ENCODE measurements around the gene VOPP1.
A peak's percentile ranks its signal among the peaks of the same experiment; 100 is the strongest.

VOPP1 gene

DNA sequence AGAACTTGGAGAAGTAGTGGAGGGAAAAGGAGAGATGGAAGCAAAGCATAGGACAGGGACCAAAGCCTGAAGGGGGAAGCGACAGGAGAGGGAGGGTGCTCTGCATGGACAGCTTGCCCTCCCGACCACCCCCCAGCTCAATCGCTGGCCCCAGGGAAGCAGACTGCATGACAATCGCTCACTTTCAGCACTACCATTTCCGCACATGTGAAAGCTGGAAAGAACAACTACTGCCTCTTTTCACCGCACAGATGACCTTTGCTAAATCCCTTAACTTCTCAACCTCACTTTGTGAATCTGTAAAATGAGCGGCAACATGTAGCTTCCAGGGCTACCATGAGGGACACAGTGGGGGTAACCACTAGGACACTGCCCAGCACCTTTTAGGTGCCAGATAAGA is 17.1 kb downstream of the VOPP1 start:
- DNase-seq (ENCODE audit: low read depth in 2 of 2): no peak

DNA sequence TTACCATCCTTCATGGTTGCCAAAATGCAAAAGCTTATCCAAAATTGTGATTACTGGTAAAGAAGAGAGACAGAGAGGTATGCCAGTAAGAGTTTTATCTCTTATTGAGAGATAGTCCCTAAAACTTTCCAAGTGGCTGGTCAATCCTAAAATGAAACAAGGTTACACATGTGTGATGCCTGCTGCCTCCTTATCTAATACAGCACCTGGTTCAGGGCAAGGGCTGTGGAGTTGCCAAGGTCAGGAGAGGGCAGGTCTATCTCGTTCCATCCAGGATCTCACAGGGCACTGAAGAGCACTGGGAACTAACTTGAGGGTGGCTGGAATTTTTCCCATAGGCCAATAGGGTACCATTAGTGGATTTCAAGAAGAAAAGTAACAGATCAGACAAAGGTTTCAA is 18.3 kb downstream of the VOPP1 start:
- no peak for DNase-seq (ENCODE audit: low read depth in 2 of 2)

DNA sequence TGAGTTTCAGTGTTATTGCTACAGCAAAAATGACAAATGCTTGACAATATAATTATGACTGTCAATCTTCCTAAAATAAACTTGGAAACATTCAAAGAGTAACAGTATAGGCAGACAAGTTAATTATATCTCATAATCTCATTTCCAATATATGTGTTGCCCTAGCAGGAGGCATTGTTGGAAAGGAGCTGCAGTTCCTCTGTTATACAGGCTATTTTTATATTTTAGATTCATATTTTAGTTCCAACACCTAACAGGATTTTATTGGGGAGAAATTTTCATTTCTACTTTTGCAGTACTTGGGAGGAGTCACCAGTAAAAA is 19.3 kb downstream of the VOPP1 start:
- DNase-seq (ENCODE audit: low read depth in 2 of 2): no peak

DNA sequence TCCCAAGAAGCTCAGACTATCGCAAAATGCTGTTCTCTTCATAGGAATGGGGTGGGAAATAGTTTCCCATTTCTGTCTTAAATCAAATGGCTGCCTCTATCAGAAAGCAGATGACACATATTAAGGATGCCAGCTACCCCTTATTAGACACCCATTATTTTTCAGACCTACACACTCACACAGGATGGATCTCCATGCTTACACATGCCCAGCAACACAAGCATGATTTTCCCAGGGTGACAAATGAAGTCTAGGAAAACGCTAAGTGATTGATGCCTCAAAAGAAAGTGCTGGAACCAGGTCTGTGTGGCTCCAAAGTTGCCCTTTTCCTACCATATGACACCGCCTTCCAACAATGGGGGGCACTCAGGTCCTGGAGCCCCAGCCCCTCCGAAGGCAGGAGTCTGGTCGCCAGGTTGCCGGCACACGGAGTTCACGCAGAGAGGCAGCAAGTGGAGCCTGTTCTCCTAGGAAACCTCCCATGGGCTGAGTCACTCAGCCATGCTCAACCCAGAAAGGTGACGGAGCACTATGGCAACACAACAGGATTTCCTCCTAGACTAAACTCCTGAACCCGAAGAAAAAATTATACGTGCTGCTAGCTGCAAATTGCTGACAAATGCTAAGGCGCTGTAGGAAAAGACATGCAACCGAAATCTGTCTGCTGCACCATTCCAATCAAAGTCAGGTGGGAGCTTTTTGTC is 19.8 kb downstream of the VOPP1 start:
- no peak for DNase-seq (ENCODE audit: low read depth in 2 of 2)

DNA sequence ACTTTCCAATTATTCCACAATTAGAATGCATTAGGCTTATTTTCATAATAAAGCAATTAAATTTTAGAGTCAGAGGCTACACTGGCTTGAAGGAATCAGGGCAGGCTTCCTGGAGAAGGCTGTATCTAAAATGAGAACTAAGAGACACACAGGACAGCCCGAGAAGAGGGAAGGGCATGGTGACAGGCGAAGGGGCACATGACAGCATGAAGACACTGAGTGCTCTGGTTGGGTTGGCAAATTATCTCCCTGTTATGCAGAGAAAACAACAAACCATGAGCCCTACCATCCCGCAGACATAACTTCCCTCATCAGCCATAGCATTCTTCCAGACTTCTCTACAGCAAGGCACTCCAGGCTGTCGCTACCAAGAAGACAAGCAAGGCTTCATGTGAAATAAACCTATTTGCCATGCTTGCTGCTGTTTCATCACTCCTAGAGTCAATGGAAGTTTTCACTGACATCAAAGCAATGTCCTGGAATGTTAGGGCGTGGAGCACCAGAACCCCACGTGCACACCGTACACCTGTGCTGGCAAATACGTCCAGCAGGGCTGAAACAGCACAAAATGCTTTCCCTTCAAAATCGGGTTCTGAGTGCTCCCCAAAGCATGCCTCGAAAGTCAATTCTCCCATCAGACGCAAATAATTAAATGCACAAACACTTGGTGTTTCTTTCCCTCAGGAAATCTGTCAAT is 21.3 kb downstream of the VOPP1 start:
- DNase-seq (ENCODE audit: low read depth in 2 of 2): no peak

DNA sequence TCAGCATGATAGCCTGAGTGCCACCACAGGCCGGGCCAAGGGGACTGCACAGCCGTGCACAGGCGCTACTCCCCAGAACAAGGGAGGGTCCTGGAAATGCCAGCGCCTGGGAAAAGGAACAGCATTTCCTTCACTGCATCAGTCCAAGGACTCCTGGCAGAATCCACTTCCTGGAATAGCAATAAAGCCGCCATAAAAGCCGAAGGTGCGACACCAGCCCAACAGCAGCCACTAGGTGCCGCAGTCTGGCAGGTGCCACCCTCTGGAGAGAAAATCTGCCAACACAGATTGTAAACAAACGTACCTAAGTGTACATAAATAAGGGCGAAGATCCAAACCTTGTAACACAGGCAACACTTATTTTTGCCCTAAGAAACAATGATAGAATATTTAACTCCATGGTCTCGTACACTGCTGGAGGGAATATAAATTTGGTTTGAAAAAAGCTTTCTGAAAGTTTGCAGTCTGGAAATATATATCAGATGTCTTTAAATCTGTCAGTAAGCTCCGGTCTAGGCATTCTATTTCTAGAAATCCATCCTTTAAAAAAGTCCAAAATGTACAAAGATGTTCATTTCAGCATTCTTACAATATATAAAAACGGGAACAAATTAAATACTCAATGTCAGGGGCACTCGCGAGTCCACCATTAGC is 22.2 kb downstream of the VOPP1 start:
- DNase-seq (ENCODE audit: low read depth in 2 of 2): no peak

DNA sequence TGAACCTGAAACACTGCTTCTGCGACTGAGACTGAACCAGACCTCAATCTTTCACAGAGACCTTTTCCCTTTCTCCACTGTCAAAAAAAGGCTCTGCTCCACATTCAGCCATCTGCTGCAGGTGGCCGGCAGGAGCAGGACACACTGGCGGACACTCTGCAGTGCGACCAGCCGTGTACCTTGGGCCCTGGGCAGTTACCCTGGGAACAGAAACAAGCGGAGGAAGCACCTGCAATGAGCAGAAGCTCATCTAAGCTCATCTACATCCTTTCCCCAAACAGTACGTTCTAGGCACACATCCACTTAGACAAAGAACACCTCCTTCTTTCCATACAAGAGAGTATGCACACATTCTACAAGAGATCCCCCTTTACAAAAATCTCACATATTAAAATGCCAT is 22.8 kb downstream of the VOPP1 start:
- no peak for DNase-seq (ENCODE audit: low read depth in 2 of 2)

DNA sequence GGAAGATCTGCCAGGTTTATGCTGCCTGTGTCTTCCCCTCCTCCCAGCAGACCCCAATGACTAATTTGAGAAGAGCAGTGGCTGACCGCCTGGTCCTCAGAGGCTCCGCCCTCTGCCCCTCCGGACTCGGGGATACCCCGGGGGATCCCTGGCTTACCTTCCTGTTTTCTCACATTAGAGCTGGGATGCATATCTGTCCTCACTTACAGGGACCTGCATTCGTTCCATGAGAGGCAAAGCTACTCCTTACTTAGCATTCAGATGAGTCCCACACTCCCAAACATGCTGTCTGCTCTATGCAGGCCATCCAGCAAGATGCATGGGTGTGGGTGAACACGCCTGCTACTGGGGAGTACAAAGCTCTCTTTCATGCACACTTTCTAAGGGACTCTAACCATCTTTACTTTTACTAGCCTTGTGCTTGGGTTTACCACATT is 24.0 kb downstream of the VOPP1 start:
- no peak for DNase-seq (ENCODE audit: low read depth in 2 of 2)

DNA sequence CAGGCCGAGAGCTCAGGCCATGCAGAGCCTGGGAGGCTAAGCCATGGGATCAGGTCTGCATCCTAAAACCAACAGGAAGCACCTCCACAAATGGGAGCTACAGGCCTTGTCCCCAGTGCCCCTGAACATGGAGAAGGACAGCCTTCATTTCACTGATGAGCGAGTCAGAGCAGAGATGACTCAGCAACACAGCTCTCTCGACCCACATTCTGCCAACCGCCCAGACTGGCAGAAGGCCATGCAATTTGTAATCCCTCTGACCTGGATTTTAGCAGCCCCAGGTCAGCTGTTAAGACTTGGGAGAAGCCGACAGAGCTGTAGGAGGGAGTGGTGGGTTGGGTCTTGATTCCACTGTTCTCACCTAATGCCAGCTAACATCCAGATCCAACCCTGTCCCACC is 25.5 kb downstream of the VOPP1 start:
- peak in 1 of 2 donors; percentile 25 for DNase-seq (ENCODE audit: low read depth in 2 of 2)

DNA sequence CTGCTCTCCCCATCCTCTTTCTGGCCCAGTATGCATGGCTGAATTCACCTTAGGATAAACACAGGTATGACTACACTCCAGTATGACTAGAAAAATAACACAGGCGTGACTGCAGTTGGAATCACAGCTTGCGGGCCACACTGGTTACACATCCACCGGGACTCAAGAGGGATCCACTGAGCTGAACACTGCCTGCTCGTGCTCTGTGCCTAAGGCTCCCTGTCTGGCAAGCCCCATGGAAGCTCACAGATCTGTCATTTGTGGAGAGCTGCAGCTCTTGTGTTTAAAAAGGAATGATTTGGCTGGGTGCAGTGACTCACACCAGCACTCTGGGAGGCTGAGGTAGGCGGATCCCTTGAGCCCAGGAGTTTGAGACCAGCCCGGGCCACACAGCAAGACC is 26.8 kb downstream of the VOPP1 start:
- DNase-seq (ENCODE audit: low read depth in 2 of 2): no peak

DNA sequence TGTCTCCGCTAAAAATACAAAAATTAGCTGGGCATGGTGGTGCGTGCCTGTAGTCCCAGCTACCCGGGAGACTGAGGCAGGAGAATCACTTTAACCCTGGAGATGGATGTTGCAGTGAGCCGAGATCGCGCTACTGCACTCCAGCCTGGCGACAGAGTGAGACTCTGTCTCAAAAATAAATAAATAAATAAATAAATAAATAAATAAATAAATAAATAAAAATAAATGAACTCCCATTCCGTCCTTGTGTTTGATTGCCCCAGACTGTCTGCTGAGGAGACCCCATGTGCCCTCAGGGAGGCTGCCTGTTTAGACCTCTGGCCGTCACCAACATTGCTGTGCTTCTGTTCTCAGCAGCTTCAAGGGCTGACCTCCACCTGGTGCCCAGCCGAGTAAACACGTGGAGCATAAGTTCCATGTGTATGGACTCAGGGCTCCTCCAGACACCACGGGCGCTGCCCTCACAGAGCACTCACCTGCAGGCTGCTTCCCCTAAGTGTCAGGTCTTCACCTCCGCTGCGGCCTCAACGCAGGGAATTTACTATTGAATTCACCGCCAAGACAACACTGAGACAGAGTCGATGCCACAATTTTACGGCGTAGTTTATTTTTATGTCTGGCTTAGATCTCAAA is 32.0 kb downstream of the VOPP1 start:
- DNase-seq (ENCODE audit: low read depth in 2 of 2): no peak

DNA sequence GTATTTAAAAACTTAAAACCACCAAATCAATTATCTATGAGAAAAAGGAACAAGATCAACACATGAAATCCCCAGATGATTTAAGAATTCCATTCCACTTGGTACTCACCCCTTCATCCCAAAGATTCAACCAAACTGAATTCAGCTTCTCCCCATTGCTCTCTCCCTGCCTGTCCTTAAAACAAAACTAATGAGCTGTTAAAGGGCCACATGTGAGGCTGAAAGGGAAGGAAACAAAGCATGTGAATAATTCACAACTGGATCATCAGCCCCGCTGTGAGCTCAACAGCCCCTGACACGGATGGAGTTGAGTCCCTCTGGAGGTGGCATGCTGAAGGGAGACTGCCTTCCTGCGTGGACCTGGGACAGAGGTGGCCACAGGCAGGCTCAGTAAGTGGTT is 32.9 kb downstream of the VOPP1 start:
- no peak for DNase-seq (ENCODE audit: low read depth in 2 of 2)

DNA sequence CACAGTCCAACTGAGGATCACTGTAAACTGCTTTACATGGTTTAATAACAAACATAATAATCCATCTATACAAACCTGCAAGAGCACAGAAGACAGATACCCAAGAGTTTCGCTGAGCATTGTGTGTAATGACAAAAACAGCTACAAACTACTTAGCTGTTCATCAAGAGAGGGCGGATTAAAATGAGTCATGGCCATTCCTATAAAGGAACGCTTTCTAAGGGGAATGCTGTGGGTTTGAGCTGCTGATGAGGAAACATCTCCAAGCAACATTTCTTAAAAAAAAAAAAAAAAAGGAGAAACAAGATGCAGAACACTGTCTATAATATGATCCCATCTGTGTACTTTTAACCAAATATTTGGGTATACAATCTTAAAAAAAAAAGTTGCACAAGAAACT is 33.8 kb downstream of the VOPP1 start:
- DNase-seq (ENCODE audit: low read depth in 2 of 2): no peak

DNA sequence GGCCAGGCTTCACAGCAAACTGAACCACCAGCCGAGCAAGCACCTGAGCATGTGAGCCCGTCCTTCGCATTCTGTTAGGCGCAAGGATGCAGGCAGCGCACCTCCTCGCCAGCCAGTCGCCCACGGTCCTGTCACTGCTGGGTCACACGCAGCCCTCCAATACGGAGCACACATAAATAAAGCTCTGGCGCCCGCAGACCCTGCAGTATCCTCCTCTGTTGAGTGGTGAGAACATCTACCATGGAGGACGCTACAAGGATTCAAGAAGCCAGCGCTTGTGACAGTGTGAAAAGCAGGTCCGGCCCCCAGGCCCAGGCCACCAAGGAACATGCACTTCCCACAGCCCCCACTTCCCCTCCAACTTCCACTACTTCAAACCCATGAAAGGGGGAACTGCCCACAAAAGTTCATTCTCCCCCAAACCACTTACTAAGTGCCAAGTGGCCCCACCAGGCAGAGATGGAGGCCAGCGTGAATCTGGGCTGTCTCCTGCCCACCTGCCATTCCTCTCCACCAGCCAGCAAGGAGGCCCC is 34.8 kb downstream of the VOPP1 start:
- DNase-seq (ENCODE audit: low read depth in 2 of 2): no peak

DNA sequence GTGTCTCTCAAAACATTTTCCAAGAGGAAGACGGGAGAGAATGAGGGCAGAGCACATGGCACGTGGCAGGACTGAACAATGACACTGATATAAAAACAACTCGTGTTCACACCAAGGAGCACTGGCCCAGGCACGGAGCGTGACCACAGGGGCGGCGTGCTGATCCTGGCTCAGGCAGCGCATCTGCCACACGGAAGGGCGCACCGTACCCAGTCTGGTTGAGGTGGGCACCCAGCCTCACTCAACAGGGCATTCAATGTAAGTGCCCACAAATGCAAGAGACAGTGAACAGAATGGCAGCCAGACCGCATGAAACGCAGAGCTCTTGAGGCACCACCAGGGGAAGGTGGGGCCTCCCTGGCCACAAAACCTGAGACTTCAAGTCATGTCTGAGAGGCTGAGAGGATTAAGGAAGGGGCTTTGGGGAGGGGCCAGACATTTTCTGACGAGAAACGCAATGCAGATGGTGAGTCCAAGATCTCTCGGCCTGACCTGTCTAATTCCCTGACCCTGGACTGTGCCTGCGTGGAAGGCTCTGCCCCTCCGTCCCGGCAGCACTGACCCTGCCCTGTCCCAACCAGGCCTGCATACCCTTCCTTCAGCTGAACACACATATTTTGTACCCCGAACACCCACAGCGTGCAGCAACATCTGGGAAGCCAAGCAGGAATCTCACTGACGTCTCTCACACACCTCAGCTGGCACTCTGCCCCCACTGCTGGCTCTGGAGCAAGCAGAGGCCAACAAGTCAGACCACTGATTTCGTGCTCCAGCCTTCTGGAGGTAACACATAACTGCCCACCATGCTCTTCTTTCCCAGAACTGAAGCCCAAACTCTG is 35.5 kb downstream of the VOPP1 start:
- no peak for DNase-seq (ENCODE audit: low read depth in 2 of 2)

DNA sequence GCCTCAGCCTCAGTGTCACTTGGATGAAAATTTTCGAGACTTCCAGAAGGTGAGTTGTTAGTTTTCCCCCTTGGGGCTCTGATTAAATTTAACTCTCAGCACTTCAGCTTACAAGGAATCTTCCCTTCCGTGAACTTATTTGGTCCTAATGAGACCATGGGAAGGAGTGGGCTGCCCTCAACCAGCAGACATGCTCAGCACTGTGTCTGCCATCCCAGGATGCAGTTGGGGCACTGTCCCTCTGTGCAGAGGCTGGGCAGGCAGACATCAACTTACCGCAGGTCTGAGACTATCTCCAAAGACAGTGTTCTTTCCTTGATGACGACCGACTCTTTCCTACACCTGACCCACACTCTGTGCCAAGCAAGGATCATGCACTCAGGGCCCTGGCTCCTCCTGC is 36.7 kb downstream of the VOPP1 start:
- DNase-seq (ENCODE audit: low read depth in 2 of 2): no peak

DNA sequence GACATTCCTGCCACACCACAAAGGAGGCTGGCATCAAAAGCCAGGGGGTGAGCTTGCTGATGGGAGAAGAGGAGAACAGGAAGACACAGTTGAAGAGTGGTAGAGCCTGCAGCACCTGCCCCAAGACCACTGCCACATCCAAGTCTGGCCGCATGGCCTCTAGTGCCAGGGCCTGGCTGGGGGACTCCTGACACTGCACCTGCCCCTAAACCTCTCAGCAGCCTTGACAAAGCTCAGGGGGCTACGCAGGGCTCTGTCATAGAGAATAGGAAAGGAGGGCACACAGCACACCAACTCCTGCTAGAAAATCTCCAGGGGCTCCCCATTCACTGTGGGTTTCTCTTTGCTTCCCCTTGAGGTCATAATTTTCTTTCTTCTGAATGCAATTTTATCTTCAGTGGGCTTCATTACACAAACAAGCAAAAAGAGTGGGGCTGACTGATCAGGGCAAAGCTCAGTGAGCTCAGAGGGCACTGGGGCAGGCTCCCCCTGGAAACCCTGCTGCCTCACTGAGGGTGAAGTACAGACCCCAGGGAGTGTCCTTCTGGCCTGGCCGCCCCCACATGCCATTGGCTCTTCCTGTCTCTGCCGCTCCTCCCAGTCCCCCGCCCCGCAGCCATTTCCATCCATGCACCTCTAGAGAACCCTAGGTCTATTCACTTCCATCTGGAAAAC is 37.2 kb downstream of the VOPP1 start:
- no peak for DNase-seq (ENCODE audit: low read depth in 2 of 2)

DNA sequence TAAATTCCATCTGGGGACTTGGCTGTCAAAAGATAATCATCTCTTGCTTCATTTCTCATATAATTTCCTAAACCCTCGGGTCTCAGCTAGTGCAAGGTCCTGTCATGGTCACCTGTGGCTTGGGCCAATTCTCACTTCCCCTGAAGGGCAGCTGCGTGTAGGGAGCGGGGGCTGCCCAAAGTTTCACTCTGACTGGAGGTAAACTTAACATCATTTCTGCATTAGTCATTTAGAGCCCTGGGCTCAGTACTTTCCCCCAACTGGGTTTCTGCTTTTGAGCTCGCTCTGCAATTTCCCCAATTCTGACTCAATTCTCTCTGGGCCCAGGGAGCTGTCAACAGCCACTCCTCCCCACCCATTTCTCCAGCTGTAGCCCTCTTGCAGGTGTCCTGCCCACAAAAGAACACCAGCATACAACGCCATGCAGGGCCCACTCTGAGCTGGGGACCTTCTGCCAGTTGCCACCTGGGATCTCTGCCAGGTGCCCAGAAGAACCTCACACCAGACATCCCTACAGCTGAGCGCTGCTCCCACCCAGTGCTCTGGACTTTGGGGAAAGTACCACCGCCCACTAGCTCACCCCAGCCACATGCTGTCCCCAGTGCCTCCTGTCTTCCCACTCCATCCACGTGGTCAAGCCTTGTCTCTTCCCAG is 37.9 kb downstream of the VOPP1 start:
- DNase-seq (ENCODE audit: low read depth in 2 of 2): peak; percentile 39 to 44

DNA sequence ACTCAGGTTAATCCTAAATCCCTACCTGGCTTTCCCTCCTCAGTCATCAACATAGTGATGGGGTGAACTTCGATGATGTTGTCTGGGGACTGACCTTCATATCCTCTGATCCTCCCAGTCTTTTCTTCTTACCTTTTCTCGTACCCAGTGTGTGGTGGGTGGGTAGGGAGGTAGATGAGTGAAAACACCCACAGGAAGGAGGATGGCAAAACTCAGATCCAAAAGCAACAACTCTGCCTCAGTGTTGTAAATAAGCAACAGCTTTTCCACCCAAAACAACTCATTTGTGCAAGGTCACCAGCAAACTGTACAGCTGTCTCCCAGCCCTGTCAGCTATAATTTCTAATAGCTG is 38.6 kb downstream of the VOPP1 start:
- no peak for DNase-seq (ENCODE audit: low read depth in 2 of 2)

DNA sequence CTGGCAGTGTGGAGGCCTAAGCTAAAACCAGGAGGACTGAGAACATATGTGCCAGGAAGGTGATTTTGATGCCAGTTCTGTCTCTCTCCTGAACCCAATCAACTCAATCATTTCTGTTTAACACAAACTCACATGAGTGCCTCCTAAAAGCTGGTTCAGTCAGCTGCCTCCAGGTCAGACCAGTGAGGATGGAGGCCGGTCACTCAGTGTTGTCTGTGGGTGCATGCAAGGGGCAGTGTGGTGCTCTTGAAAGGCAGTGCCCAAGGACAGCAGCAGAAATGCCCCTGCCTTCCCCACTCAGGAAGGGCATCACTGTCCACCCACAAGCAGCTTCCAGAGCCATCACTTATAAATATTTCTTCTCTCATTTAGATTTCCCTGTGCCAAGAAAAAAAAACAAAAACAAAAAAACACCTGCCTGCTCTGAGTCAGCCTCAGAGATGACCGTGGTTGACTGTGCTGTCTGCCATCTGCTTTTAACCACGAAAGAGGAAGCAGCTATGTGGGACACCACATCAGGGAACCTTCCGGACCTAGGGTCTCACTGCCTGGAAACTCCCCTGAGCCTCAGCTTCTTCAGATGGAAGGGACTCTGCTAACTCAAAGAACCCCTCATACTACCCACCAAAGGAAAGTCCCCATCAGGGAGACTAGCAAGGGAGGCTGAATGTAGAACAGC is 39.1 kb downstream of the VOPP1 start:
- DNase-seq (ENCODE audit: low read depth in 2 of 2): peak; percentile 62 to 67
